GM18499 (cell line): ENCODE measurements around the gene SNRPB2.

Experiments used
- ATAC-seq: cut with Tn5 transposase; IDR thresholded peaks from one replicate; pipeline ENCODE4 v1.9.1; 2021; ENCODE audit warnings: moderate number of reproducible peaks; ENCODE audit not compliant: insufficient read depth, unreplicated experiment

The SNRPB2 gene

DNA sequence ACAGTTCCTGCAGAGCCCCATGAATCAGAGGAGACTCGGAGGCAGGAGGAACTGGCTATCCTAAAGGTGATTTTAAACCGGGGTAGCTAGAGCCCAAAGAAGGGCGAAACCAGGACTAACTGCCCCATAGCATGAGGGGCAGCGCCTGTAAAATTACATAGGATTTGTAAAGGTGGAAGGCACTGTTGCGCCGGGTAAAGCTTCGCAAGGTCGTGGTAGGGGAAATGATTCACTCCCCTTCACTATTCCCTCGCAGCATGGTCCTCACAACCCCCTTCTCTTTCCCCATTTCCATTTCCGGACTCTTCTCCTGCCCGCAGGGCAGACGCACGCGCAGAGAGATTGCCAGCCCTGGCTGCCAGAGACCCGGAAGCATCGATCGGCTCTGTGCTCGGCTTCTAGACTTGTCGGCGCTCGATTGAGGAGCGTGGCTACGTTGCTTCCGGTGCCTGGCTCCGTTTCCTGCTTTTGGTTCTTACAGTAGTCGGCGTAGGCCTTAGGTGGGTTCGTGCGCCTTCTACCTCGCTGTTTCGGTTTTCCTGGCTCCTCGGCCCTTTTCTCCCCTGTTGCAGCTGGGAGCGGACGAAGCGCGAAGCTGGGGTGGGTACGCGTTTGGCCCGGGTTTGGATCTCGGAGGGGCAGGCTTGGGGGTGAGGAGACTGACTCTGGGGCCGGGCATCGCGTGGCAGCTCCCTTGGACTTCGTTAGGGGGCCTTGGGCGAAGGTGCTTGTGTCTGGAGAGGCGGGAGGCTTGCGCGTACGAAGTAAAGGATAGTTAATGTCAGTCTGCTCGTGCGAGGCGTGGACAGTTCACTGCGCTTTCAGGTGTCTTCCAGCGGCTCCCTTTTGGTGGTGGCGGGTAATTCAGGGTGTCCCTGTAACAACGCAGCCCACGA, at the start of gene SNRPB2:
SNRPB2 (plus strand) TSS at position 462 of the 896 bp plus-strand sequence. CDS start 1,677 bp downstream, outside the sequence.
- peak; percentile 96 for ATAC-seq

DNA sequence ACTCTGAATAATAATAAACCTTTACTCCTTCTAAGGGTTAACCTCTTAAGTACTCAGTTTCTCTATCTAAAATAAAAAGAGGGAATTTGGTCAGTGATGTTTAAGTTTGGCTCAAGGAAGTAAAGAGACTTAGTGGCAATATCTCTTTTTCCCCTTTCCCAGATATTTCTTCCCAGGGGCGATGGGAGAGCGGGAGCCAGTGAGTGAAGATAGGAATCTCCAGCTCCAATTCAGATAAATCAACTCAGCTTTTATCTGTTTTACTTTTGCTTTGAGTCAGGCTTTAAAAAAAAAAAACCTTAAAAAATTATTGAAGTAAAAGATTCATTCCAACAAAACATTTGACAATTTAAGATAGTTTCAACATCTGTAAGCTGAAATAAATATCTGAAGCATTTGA, 45.4 kb upstream of the SNRPB2 start:
- ATAC-seq = no peak

GRCh38 chr20:16689906-16690305, 39.9 kb upstream of the SNRPB2 start:
- no peak for ATAC-seq

DNA sequence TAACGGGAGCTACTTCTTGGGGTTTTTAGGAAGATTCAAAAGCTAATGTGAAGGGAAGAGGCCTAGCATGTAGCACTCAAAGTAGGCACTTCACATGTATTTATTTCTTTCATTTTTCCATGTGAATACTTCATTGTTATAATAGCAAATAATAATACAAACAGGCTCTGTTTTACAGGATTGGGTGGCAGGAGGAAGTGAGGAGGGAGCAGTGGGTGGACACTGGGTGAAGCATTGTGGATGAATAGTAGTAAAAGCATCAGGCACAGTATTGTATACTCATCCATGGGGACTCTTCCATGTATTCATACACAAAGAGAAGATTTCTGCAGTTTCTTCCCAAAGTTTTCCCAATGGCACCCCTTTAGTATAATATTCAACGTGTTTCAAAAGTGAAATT, 38.4 kb upstream of the SNRPB2 start:
- ATAC-seq = no peak

DNA sequence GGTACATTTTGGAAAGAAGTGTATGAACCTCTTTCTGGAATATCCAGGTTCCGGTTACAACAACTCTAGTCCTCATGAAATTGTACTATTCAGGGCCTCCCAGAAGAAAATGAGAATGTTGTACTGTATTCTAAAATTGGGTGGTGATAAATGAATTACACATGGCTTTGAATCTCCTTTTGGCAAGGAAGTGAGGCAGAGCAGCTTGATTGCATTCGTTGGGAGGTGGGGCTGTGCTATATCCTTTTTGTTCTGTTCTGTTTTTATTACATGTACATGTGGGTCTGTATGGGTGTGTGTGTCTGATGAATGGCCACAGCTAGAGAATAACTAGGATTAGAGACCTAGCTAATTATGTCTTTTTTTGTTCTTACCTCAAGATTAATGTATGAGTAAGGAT, 37.8 kb upstream of the SNRPB2 start:
- ATAC-seq = no peak

DNA sequence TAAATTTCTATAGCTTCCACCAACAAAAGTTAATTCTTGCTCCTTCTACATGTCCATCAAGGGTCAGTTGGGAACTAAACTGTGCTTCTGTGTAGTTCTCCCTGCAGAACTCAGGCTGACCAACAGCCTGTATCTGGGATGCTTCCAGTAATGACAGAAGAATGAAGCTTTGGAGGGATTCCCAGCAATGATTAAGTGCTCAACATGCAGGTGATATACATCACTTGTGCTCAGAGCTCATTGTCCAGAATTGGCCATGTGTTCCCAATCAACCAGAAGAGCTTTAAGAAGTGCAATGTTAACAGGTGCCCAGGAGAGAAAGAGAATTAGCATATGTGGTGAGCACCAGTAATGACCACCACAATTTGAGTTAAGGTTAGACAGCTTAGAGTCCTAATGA, 37.4 kb upstream of the SNRPB2 start:
- no peak for ATAC-seq

DNA sequence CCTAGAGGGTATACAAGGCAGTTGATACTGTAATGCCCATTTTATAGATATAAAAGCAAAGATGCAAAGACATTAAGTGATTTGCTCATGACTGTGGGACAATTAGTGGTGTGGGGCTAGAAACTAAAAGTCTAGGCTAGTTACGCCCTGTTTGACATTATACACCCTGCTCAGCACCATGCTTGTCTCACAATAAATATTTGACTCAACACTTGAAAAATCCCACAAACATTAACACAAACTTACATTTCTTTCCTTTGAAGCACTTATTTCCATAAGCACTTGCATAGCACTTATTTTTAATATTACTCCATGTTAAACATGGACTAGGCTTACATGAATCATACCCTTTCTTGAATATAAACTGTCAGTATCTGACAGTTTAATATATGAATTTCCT, 36.5 kb upstream of the SNRPB2 start:
- no peak for ATAC-seq

DNA sequence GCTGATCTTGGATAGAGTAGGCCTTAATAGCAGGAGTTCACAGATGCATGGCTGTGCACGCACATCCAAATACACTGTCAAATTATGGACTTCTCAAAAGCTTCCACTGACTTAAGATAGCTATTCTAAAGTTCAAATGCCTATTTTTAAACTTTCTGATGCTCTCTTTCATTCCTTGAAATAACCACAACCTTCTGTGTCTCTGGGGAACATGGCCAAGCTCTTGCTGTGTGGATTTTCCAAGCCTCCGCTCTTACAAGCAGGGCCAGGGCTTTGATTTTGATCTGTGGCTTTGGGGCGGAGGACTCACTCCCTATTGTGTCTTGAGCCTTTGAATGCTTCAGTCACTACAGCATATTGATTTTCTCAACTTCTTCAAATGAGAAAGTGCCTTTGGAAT, 35.7 kb upstream of the SNRPB2 start:
- no peak for ATAC-seq

GRCh38 chr20:16695628-16696027, 34.2 kb upstream of the SNRPB2 start:
- ATAC-seq = no peak

DNA sequence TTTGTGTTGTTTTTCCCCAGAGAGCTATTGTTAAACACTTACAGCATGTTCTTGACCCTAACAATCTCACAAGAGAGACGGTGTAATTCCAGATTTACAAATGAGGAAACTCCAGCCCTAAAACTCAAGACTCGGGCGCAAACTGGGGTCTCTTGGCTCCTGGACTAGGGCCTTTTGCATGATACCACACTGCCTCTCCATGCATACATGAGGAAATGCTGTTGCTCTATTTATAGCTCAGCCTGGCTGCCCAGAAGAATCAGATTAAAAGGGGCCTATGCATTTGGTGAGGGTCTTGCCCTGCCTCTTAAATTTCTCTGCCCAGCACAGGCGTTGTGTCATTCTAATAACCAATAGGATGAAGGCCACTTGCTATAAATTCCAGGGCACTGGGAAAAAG, 30.5 kb upstream of the SNRPB2 start:
- ATAC-seq = no peak

DNA sequence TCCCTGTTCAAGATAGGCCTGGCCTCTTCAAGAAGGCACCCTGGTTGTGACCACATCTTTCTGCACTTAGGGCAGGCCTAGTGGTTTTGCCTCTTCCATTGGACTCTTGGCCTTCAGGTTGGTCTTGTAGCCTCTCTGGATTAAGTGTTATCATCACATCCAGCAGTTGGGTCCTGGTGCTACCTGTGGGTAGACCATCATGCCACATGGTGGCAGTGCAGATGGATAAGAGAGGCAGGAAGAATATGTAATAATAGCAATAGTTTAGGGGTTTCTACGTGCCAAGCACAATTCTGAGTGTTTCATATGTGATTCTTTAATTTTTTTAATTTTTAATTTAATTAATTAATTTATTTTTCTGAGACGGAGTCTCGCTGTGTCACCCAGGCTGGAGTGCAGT, 28.5 kb upstream of the SNRPB2 start:
- no peak for ATAC-seq

- ATAC-seq = no peak
Measured at GRCh38 chr20:16703570-16703969, 26.3 kb upstream of the SNRPB2 start.

- ATAC-seq = no peak
Measured at GRCh38 chr20:16707674-16708073, 22.2 kb upstream of the SNRPB2 start.

GRCh38 chr20:16708602-16709001, 21.2 kb upstream of the SNRPB2 start:
- no peak for ATAC-seq

GRCh38 chr20:16709017-16709416, 20.8 kb upstream of the SNRPB2 start:
- ATAC-seq = peak; percentile 92

DNA sequence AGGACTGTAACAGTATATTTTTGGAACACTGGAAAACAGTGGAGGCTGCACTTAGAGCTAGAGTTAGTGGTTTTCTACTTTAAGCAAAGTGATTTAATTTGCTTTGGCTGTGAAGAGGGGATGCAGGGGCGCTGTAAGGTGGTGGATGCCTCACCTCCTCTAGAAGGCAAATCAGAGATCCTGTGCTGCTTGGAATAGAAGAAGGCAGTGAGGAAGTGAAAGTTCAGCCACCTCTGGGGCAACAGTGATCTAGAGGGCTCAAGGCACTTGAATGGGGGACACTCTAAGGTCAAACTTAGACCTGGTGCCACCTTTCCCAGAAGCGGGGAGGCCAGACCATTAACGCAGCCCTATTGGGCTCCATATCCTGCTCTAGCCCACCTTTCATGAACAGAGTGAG, 19.0 kb upstream of the SNRPB2 start:
- ATAC-seq = no peak

- no peak for ATAC-seq
Measured at GRCh38 chr20:16711661-16712258, 18.1 kb upstream of the SNRPB2 start.

GRCh38 chr20:16712511-16712947, 17.3 kb upstream of the SNRPB2 start:
- ATAC-seq = no peak

DNA sequence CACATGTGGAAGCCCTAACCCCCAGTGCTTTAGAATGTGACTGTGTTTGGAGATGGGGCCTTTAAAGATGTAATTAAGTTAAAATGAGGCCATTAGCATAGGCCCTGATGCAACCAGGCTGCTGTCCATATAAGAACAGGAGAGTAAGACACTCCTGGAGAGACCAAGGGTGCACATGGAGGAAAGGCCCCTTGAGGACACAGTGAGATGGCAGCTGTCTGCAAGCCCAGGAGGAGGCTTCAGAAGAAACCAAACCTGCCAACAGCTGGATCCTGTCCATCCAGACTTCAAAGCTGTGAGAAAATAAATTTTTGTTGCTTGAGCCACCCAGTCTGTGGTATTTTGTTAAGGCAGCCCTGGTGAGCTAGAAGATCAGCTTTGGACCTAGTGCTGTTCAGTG, 16.8 kb upstream of the SNRPB2 start:
- ATAC-seq = no peak

DNA sequence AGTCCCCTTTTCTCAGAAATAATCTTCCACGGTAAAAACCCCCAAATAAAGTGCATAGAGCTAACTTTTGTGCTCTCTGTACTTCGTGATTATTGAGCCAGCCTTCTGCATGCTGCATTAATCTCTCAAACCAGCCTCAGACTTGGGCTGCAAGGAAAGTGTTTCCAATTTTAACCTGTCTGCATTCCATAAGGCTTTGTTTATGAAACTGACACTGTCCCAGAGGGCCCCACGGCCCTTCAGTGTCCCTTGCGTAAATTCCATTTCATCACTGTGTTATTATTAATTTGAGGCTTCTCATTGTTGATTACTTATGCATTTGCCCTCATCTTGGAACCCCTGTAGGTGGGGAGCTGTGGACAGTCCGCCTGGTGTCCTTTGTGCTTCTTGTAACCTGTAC, 15.6 kb upstream of the SNRPB2 start:
- ATAC-seq = no peak

- ATAC-seq = no peak
Measured at GRCh38 chr20:16714751-16715150, 15.1 kb upstream of the SNRPB2 start.

GRCh38 chr20:16719421-16719820, 10.4 kb upstream of the SNRPB2 start:
- ATAC-seq = no peak
